HepG2 (cell line): ENCODE results near the gene MIEF1. TPM values are rescaled to one million over a fixed set of nuclear protein-coding genes. Genes with fewer than 3 reads are reported as not detected.

ENCODE experiments used
- CBFB ChIP-seq: sonication (generic); formaldehyde crosslinking; IDR thresholded peaks from 2 replicates; pipeline ENCODE4 v1.4.0; 2020; ENCODE audit warnings: missing genetic modification reagents
- E2F1 ChIP-seq: sonication (generic); formaldehyde crosslinking; IDR thresholded peaks from 2 replicates; pipeline ENCODE4 v1.5.0; 2020; ENCODE audit warnings: missing genetic modification reagents
- ETV6 ChIP-seq: sonication (generic); formaldehyde crosslinking; conservative IDR thresholded peaks from 2 replicates; pipeline ENCODE4 v1.4.0; 2020; ENCODE audit warnings: missing genetic modification reagents
- MBD4 ChIP-seq: IDR thresholded peaks from 2 replicates; pipeline ENCODE4 v1.6.1; 2012; ENCODE audit warnings: low read length, inconsistent platforms, borderline replicate concordance
- MYNN ChIP-seq: sonication (generic); formaldehyde crosslinking; IDR thresholded peaks from 2 replicates; pipeline ENCODE4 v1.4.0; 2020; ENCODE audit warnings: mild to moderate bottlenecking, low read depth, missing genetic modification reagents
- PHB2 ChIP-seq: fragments of 450-650 bp; IDR thresholded peaks from 2 replicates; pipeline ENCODE4 v1.6.1; 2018; ENCODE audit not compliant: partially characterized antibody
- PLRG1 ChIP-seq: fragments of 450-650 bp; conservative IDR thresholded peaks from 2 replicates; pipeline ENCODE4 v1.6.1; 2016
- POLR2AphosphoS5 ChIP-seq: IDR thresholded peaks from 2 replicates; pipeline ENCODE4 v1.6.1; 2012; ENCODE audit warnings: low read depth, low read length
- POLR2G ChIP-seq: fragments of 200-400 bp; formaldehyde crosslinking; IDR thresholded peaks from 2 replicates; pipeline ENCODE4 v1.6.1; 2018; ENCODE audit warnings: mild to moderate bottlenecking, low read depth, low read length, moderate library complexity
- RAD21 ChIP-seq: fragments of 450-650 bp; formaldehyde crosslinking; IDR thresholded peaks from 2 replicates; pipeline ENCODE4 v1.5.0; 2020; ENCODE audit warnings: mild to moderate bottlenecking
- REXO4 ChIP-seq: sonication (generic); formaldehyde crosslinking; IDR thresholded peaks from 2 replicates; pipeline ENCODE4 v1.8.0; 2022; ENCODE audit warnings: missing genetic modification reagents, mild to moderate bottlenecking, borderline replicate concordance
- SOX13 ChIP-seq, 3 experiments: fragments of 450-650 bp in 1 of 3; sonication (generic) in 1 of 3; formaldehyde crosslinking in 1 of 3; IDR thresholded peaks in 2 of 3; conservative IDR thresholded peaks in 1 of 3; 2 replicates each; pipeline versions ENCODE4 v1.5.0 to v1.6.1; 2016 to 2020; ENCODE audit warnings: antibody characterized with exemption in 1 of 3, mild to moderate bottlenecking in 1 of 3, missing compliant biosample characterization in 1 of 3, missing genetic modification reagents in 1 of 3, moderate library complexity in 1 of 3
- SRSF4 ChIP-seq: fragments of 200-400 bp; formaldehyde crosslinking; IDR thresholded peaks from one replicate; pipeline ENCODE4 v1.6.1; 2018; ENCODE audit warnings: mild to moderate bottlenecking, low read depth, low read length, moderate library complexity; ENCODE audit not compliant: poor library complexity, severe bottlenecking
- STAT6 ChIP-seq: sonication (generic); formaldehyde crosslinking; IDR thresholded peaks from 2 replicates; pipeline ENCODE4 v1.4.0; 2020; ENCODE audit warnings: missing genetic modification reagents, mild to moderate bottlenecking, borderline replicate concordance
- TEAD3 ChIP-seq: optimal IDR thresholded peaks from 2 replicates; pipeline ENCODE3; 2016; ENCODE audit warnings: borderline replicate concordance
- TFAP4 ChIP-seq: sonication (generic); IDR thresholded peaks from 2 replicates; pipeline ENCODE4 v1.6.1; 2016; ENCODE audit warnings: low read depth, borderline replicate concordance
- ZBTB8A ChIP-seq: sonication (generic); formaldehyde crosslinking; IDR thresholded peaks from 2 replicates; pipeline ENCODE4 v1.4.0; 2020; ENCODE audit warnings: mild to moderate bottlenecking, low read depth, missing genetic modification reagents, borderline replicate concordance
- ZC3H4 ChIP-seq: sonication (generic); formaldehyde crosslinking; IDR thresholded peaks from 2 replicates; pipeline ENCODE4 v1.4.0; 2020; ENCODE audit warnings: missing genetic modification reagents, borderline replicate concordance
- ZNF619 ChIP-seq: sonication (generic); formaldehyde crosslinking; IDR thresholded peaks from 2 replicates; pipeline ENCODE4 v1.4.0; 2020; ENCODE audit warnings: mild to moderate bottlenecking, missing genetic modification reagents
- ZNF770 ChIP-seq: sonication (generic); formaldehyde crosslinking; IDR thresholded peaks from 2 replicates; pipeline ENCODE4 v1.5.0; 2020; ENCODE audit warnings: mild to moderate bottlenecking, missing genetic modification reagents
- ZZZ3 ChIP-seq: sonication (generic); formaldehyde crosslinking; IDR thresholded peaks from 2 replicates; pipeline ENCODE4 v1.4.0; 2020; ENCODE audit warnings: missing genetic modification reagents, mild to moderate bottlenecking, borderline replicate concordance
- polyA plus RNA-seq, 8 experiments: library from polyadenylated mRNA; depleted of rRNA in 3 of 8; stranded (reverse) in 7 of 8; unstranded in 1 of 8; fragments of >200 nt; fragmentation: Illumina TruSeq in 4 of 8; extraction: Trizol in 4 of 8; gene quantifications; 2 replicates each; pipeline versions ENCODE4 v1.2.1 to v1.2.3, GENCODE V29; 2011 to 2016; ENCODE audit warnings: low read depth in 4 of 8, missing spikeins in 1 of 8, mixed read lengths in 1 of 8; ENCODE audit not compliant: insufficient read depth in 1 of 8
- total RNA-seq, 5 experiments: library from RNA; depleted of rRNA; stranded (reverse); fragments of >200 nt; fragmentation: Illumina TruSeq; extraction: Trizol; gene quantifications; 2 replicates each; pipeline ENCODE4 v1.2.3, GENCODE V29; 2016; ENCODE audit warnings: low read depth in 1 of 5

MIEF1 gene
- total and polyA plus RNA-seq, 2 of the 13 experiments (the other 11 are each of a cell fraction or from before 2014, with no cell fraction given), result 21.7 to 34.8 TPM

GRCh38 chr22:39522567-39523300 is 20.6 kb downstream of the MIEF1 start (continued):
- TF ChIP-seq MYNN (CRISPR knock-in tag) (no peak), ZC3H4 (0 out of 2 replicates have a peak, but pooled peaks have one; percentile 41), TEAD3 (peak; percentile 5), CBFB (CRISPR knock-in tag) (no peak; the same call in 1 of the 2 replicates), E2F1 (CRISPR knock-in tag) (no peak), ETV6 (CRISPR knock-in tag) (0 out of 2 replicates have a peak, but pooled peaks have one; percentile 32), PLRG1 (no peak), RAD21 (CRISPR knock-in tag) (peak; percentile 44; the same call in 1 of the 2 replicates), SRSF4 (no peak), REXO4 (CRISPR knock-in tag) (0 out of 2 replicates have a peak, but pooled peaks have one; percentile 17), SOX13 (IDR thresholded peaks at IDR 0.05) (no peak), SOX13 (CRISPR knock-in tag; conservative IDR thresholded peaks at IDR 0.05 in 1 of 2, IDR thresholded peaks at IDR 0.05 in 1 of 2) (peak; percentile 3 to 86; a peak in 1 of 4 replicates), ZNF770 (CRISPR knock-in tag) (peak; percentile 10; the same call in 1 of the 2 replicates), TFAP4 (peak; percentile 53; the same call in 1 of the 2 replicates), ZZZ3 (CRISPR knock-in tag) (0 out of 2 replicates have a peak, but pooled peaks have one; percentile 27), POLR2G (peak; percentile 85; the same call in 1 of the 2 replicates), PHB2 (no peak), POLR2AphosphoS5 (peak; percentile 54; the same call in 1 of the 2 replicates), STAT6 (CRISPR knock-in tag) (no peak), ZNF619 (CRISPR knock-in tag) (0 out of 2 replicates have a peak, but pooled peaks have one; percentile 37), MBD4 (peak; percentile 78; the same call in 1 of the 2 replicates), ZBTB8A (CRISPR knock-in tag) (0 out of 2 replicates have a peak, but pooled peaks have one; percentile 50)
